ENCODE data around the gene ACVR1.

The ACVR1 gene

GRCh38 chr2:157901325-157901724, 25.2 kb upstream of the ACVR1 start:
- no peak for TF ChIP-seq CTCF (IDR thresholded peaks at IDR 0.05; ENCODE audit: low read depth, low read length)
- no peak for DNase-seq (ENCODE audit: extremely low read depth, low read depth)

GRCh38 chr2:157900684-157901083, 24.6 kb upstream of the ACVR1 start:
- no peak for TF ChIP-seq CTCF (IDR thresholded peaks at IDR 0.05; ENCODE audit: low read depth, low read length)
- DNase-seq (ENCODE audit: extremely low read depth, low read depth) = no peak

GRCh38 chr2:157900203-157900602, 24.1 kb upstream of the ACVR1 start:
- no peak for TF ChIP-seq CTCF (IDR thresholded peaks at IDR 0.05; ENCODE audit: low read depth, low read length)
- no peak for DNase-seq (ENCODE audit: extremely low read depth, low read depth)

- no peak for DNase-seq (ENCODE audit: extremely low read depth, low read depth)
- no peak for TF ChIP-seq CTCF (IDR thresholded peaks at IDR 0.05; ENCODE audit: low read depth, low read length)
Measured at GRCh38 chr2:157899125-157899839, 23.2 kb upstream of the ACVR1 start.

GRCh38 chr2:157898591-157898996, 22.5 kb upstream of the ACVR1 start:
- DNase-seq (ENCODE audit: extremely low read depth, low read depth) = peak; percentile 57
- no peak for TF ChIP-seq CTCF (IDR thresholded peaks at IDR 0.05; ENCODE audit: low read depth, low read length)

GRCh38 chr2:157897106-157897971, 21.2 kb upstream of the ACVR1 start:
- DNase-seq (ENCODE audit: extremely low read depth, low read depth) = no peak
- TF ChIP-seq CTCF (IDR thresholded peaks at IDR 0.05; ENCODE audit: low read depth, low read length) = no peak

- no peak for DNase-seq (ENCODE audit: extremely low read depth, low read depth)
- TF ChIP-seq CTCF (IDR thresholded peaks at IDR 0.05; ENCODE audit: low read depth, low read length) = no peak
Measured at GRCh38 chr2:157895531-157895930, 19.4 kb upstream of the ACVR1 start.
